Activated CD4-positive, alpha-beta T cell treated with anti-CD3 and anti-CD28 coated beads for 4 hours (primary cell): Measurements from ENCODE around the gene IFI44L.

Experiments used
- DNase-seq, 2 donors: peaks; one replicate each; pipeline ENCODE4 v3.0.0-alpha.2; 2020

IFI44L gene

DNA sequence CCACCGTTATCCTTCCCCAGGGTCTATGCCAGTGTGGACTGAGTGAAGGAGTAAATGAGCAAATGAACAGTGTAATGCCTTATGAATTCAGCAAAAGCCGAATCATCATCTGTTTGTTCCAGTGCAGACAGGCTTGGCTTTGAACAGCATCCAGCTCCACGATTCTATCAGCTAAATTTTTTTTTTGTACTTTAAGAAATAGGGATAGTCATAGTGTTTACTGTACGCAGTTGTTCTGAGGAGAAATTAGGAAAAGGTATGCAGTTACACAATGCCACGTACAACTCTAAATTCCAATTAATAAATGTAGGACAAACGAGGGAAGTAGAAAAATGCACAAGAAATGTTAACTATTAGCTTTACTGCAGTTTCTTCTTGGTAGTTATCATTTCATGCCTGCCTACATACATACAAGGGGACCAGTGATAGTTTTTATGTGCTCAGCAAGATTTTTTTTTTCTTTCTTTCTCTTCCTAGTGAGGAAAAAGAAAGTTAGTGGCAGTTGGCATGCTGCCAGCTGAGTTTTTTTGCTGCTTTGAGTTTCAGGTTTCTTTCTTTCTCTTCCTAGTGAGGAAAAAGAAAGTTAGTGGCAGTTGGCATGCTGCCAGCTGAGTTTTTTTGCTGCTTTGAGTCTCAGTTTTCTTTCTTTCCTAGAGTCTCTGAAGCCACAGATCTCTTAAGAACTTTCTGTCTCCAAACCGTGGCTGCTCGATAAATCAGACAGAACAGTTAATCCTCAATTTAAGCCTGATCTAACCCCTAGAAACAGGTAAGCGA lies at the start of gene IFI44L:
IFI44L (plus strand) TSS at position 646 of the 777 bp plus-strand sequence. CDS start 7,468 bp downstream, outside the sequence.
- peak; percentile 62 to 70 for DNase-seq

- DNase-seq = no peak
Measured at GRCh38 chr1:78570539-78570938, 49.7 kb upstream of the IFI44L start.

GRCh38 chr1:78577257-78578100 lies 42.8 kb upstream of the IFI44L start:
- DNase-seq = no peak

GRCh38 chr1:78586572-78586971 lies 33.7 kb upstream of the IFI44L start:
- DNase-seq = no peak

DNA sequence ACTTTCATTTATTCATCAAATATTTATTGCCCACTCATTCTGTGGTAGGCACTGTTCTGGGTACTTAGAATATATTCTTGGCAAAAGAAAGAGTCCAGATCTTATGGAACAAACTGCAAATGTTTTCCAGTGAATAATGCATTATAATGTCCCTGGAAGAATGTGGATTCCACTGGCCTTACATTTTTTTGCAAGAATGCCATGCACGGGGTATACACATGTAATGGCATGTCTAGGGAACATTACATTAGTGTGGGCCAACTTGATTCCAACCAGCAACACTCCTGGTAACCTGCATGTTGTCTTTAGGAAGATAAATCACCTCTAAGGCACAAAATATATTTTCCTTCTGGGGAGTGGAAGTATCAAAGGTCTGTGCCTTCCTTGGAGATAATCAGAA lies 33.0 kb upstream of the IFI44L start:
- no peak for DNase-seq

DNA sequence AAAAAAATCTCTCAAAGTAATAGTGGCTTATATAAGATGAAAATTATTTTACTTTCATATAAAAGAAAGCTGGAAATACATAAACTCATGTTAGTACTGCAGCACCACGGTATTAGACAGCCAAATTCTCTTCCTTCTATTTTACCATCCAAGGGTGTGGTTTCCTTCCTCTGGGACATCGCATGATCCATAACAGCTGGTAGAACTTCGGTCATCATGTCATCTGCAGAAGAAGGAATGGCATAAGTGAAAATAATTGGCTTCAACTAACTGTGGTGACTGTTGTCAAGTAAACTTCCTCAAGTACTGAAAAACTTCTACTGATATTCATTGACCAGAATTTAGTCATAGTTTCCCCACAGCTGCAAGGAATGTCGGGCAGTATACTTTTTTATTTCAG lies 28.3 kb upstream of the IFI44L start:
- DNase-seq = no peak

GRCh38 chr1:78599294-78599693 lies 21.0 kb upstream of the IFI44L start:
- no peak for DNase-seq

DNA sequence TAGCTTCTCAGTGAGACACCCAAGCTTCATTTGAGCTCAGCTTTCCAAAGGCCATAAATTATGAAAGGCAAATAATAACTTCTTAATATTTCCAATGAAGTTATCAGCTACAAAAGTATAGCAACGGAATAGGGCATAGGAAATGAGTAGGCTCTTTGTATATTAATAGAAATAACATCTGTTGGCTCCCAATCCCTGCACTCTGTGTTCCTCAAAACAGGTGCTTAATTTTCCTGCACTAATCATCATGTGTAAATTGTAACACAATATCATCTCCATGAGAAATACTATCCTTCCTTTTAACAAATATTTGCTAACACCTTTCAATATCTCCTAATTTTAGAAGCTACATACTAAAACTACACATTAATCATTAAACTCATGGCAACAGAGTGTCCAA lies 19.2 kb upstream of the IFI44L start:
- DNase-seq = no peak

DNA sequence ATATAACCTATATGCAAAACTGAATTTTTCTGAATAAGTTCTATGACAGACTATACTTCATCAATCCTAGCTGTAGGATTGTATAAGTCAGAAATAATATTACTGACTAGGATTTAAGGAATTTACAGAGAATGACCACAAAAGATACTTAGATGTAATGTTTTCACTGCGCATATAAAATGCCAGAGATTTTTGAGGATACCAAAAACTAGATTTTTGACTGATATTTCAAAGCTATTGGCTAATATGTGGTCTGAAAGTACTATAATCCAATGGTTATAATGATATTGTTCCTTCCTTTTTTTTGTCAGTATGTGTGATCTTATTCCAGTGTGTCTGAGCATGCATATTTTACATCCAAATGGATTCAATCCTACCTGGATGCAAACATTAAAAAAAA lies 17.0 kb upstream of the IFI44L start:
- no peak for DNase-seq

DNA sequence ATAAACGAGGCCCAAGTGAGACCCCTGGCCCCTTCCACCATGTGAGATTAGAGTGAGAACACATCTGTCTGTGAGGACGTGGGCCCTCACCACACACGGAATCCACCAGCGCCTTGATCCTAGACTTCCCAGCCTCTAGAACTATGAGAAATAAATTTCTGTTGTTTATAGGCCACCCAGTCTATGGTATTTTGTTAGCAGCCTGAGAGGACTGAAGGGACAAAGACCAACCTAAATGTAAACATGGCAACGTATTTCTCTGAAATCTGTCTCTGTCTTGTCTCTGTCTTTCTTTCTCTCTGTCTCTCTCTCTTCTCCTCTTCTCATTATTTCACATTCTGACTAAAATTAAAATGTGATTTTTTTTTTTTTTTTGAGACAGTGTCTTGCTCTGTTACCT lies 15.6 kb upstream of the IFI44L start:
- DNase-seq = no peak

- no peak for DNase-seq
Measured at GRCh38 chr1:78606274-78606673, 14.0 kb upstream of the IFI44L start.

GRCh38 chr1:78607334-78607927 lies 12.8 kb upstream of the IFI44L start:
- no peak for DNase-seq

DNA sequence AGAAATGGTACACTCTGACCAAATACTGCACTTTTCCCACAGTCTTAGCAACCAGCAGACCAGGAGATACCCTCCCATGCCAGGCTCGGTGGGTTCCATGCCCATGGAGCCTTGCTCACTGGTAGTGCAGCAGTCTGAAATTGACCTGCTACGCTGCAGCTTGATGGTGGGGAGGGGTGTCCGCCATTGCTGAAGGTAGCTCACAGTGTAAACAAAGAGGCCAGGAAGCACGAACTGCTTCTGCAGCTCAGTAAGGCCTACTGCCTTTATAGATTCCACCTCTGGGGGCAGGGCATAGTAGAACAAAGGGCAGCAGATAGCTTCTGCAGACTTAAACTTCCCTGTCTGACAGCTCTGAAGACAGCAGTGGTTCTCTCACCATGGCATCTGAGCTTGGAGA lies 12.3 kb upstream of the IFI44L start:
- no peak for DNase-seq

DNA sequence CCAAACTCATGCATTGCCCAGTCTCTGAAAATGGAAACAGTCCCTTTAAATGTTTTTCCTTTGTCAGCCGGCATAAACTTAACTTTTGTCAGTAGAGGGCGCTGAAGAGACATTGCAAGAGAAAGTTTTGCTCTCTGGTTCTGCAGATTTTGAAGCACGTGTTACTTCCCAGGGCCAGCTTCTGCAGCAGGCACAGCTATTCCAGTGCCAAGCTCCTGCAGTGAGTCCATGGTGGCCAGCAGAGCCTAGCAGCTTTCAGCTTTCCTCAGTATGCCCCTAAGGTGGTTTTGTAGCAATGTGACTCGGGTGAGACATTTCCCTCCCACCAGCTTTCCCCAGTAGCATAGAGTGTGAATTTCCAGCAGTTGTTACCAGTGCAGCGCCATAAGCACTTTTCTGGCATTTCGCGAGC lies 2.6 kb upstream of the IFI44L start:
- DNase-seq = peak; percentile 48 to 56

DNA sequence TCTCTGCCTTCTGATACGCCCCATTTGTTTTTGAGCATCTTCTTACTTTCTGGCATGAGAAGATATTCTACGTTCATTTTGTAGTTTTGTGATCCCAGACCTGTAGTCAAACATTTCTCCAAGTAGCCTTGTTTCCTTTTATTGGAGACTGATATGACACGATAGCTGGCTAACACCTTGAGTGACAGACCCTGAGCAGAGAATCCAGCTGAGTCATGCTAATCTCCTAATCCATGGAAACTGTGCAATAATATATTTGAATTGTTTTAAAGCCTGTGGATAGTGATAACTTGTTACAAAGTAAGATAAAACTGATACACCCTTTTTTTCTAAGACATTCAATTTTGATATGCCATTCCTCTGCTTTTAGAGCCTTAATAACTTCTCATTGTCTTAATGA lies 1.2 kb upstream of the IFI44L start:
- no peak for DNase-seq

DNA sequence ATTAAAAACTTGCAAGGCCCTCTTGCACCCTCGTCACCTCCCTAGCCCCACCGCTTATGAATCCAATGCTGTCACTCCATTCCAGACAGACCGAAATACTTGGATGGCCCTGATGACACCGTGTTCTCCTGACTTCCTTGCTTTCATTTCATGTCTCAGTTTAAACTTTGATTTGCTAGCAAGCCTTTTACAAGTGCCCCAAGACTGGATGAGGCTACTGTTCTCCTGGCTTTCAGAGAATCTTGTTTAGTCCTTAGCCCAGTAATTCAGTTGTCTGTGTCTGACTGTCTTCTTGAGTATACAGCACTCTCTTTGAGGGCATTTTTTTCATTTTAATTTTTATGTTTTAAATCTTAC lies 824 bp upstream of the IFI44L start:
- no peak for DNase-seq

- no peak for DNase-seq
Measured at GRCh38 chr1:78620666-78621065, 418 bp downstream of the IFI44L start.

- no peak for DNase-seq
Measured at GRCh38 chr1:78622548-78622947, 2.3 kb downstream of the IFI44L start.

DNA sequence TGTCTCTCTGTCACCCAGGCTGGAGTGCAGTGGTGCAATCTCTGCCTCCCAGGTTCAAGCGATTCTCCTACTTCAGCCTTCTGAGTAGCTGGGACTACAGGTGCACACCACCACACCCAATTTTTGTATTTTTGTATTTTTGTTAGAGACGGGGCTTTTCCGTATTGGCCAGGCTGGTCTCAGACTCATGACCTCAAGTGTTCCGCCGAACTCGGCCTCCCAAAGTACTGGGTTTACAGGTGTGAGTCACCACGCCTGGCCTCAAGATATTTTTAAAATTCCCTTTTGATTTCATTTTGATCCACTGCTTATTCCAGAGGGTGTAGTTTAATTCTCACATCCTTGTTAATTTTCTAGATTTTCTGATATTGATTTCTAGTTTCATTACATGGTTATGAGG lies 3.8 kb downstream of the IFI44L start:
- DNase-seq = no peak

GRCh38 chr1:78627321-78627720 lies 7.1 kb downstream of the IFI44L start:
- no peak for DNase-seq

DNA sequence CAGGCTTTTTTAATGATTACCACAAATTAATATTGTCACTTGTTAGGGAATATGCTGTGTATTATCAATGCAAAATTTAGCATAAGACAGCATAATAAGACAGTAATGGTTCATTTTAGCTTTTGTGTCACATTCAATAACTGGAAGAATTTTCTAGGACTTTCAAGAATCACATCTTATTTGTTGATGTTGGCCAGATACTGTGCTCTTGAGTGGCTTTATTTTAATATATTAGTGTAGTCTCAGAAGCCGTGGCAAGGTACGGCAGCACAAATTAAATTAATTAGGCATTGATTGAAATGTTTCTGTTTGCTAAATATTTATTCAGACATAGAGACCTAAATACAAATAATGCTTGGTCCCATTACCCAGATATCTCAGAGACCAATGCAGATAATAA lies 10.4 kb downstream of the IFI44L start:
- DNase-seq = no peak

GRCh38 chr1:78633209-78633608 lies 13.0 kb downstream of the IFI44L start:
- no peak for DNase-seq

DNA sequence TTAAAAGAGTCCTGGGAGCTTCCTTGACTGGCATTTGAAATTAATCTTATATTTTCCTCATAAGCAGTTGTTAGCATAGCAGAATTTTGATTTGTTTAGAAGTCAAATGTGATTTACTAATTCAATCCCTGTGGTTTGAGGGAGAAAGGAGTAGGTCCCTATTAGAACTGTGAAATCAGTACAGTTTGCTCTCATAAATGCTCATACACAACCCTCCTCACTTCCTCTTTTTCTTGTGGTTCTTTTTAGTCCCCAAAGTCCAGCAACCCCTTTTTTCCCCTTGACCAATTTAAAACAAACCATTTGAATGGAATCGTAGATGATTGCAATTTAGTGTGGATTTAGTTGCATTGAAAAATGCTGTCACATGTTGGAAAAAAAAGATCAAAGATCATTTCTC lies 20.2 kb downstream of the IFI44L start:
- no peak for DNase-seq

DNA sequence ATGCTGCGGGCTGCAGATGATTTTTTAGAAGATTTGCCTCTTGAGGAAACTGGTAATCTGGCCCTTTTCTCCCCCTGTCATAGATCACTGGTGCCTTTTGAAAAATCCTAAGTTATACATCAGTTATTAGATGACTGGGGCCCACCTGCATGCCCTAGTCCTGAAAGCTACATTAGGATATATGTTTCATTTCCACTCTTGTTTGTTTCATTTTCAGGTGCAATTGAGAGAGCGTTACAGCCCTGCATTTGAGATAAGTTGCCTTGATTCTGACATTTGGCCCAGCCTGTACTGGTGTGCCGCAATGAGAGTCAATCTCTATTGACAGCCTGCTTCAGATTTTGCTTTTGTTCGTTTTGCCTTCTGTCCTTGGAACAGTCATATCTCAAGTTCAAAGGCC lies 21.3 kb downstream of the IFI44L start:
- no peak for DNase-seq
